Pancreas (tissue), 10 donors: ENCODE measurements around the gene GAS2L1. TPM values are rescaled to one million over a fixed set of nuclear protein-coding genes. Genes with fewer than 3 reads are reported as not detected.

Experiments
- ATAC-seq, 4 donors: fragments of 200-7000 bp; cut with Tn5 transposase; one replicate each; pipeline versions ENCODE4 v1.8.0 to v1.9.1; 2020; ENCODE audit warnings: mild to moderate bottlenecking in 4 of 4, moderate library complexity in 4 of 4
- DNase-seq, 6 donors: peaks; one replicate each; pipeline ENCODE4 v3.0.0-alpha.2; 2020
- FAIRE-seq: peaks from 2 replicates; lab custom pipeline; 2012; peaks lifted over from hg19 to GRCh38; lab: Jason Lieb, UNC
- H3K27ac ChIP-seq, 4 donors: fragments of 200-600 bp; sonication (generic); 1 replicate in 3 of 4; 2 replicates in 1 of 4; pipeline versions ENCODE4 v1.5.0 to v1.8.0; 2020
- H3K27me3 ChIP-seq, 4 donors: fragments of 200-600 bp; one replicate each; pipeline ENCODE4 v1.8.0; 2021
- H3K36me3 ChIP-seq, 3 donors: fragments of 200-600 bp; sonication (generic) in 1 of 3; one replicate each; pipeline versions ENCODE4 v1.5.0 to v1.8.0; 2020 to 2021
- H3K4me1 ChIP-seq, 3 donors: fragments of 200-600 bp; one replicate each; pipeline ENCODE4 v1.8.0; 2021
- H3K4me3 ChIP-seq, 4 donors: fragments of 200-600 bp; sonication (generic) in 2 of 4; one replicate each; pipeline versions ENCODE4 v1.5.0 to v1.8.0; 2020 to 2021
- H3K9me3 ChIP-seq, 4 donors: fragments of 200-600 bp; one replicate each; pipeline ENCODE4 v1.8.0; 2021
- WGBS, 2 donors: extraction: QIAGEN DNeasy Blood & Tissue Kit; methylation state at CpG; one replicate each; pipeline ENCODE4 v1.1.7; 2013; 5-methylcytosine and 5-hydroxymethylcytosine counted together
- intact Hi-C, 3 donors: fragments of 100-400 bp; cut with DNase I; formaldehyde crosslinking; loops; one replicate each; pipeline versions ENCODE4 v1.11.1 to v1.14.2; 2022
- polyA plus RNA-seq, 2 donors: library from polyadenylated mRNA; stranded (reverse); fragments of 200-250 nt; gene quantifications; one replicate each; pipeline ENCODE4 v1.2.3, GENCODE V29; 2013
- total RNA-seq, 6 donors: library from RNA; stranded (reverse); fragmentation: NEBNext Ultra II Directional in 4 of 6; extraction: Animal tissue kit (Norgen Biotek cat#: 25700) in 4 of 6; gene quantifications; one replicate each; pipeline versions ENCODE4 v1.2.1 to v1.2.4, GENCODE V29; 2021 to 2023
- TF ChIP-seq, protein P1 (sequence below), 4 donors: fragments of 200-600 bp; sonication (generic) in 3 of 4; IDR thresholded peaks; one replicate each; pipeline versions ENCODE4 v1.5.0 to v1.8.0; 2021; ENCODE audit warnings: antibody characterized with exemption in 4 of 4
- donor health status: healthy with polysubstance abuse.
- donor health status: DM: no; HTN: no; CAD: no; lungs with moderate emphysema.
- donor health status: DM: no; HTN: no; CAD: no.
- donor health status: control.
- donor health status: control.
- donor health status: Bipolar disorder and iron deficiency.
- donor health status: DM: yes; HTN: yes; CAD: no.
- donor health status: DM: no; HTN: no; CAD: no.
- donor health status: DM: no; HTN: no; CAD: no.
- donor health status: DM: yes; HTN: yes; CAD: no.

GAS2L1 gene
- total and polyA plus RNA-seq, 8 donors = 5.2 to 13.6 (median 8.7) TPM

DNA sequence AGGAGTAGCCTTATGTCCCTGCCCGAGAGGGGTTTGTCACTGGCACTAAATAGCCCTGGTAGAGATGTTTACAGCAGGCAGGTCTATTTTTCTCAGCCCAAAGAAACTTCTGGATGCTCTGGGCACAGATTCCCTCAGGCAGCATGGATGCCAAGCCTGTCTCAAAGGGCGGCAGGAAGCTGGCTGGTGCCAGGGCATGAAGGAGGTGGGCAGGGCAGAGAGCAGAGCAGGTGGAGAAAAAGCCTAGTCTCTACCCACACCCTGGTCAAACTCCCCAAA is 4.1 kb upstream of the GAS2L1 start:
- H3K27ac ChIP-seq = peak overlapping the region; percentile 2 to 52 (median 40)
- intact Hi-C loops = no loop called here
- H3K4me1 ChIP-seq = peaks cover 0 to 9% (median 3%) of the 10 kb centered on the region in 3 donors
- 27 to 36% methylated on average over 2 of the region's 2 CpGs for WGBS, 2 donors
- FAIRE-seq (no peak), DNase-seq (no peak), ATAC-seq (peak in 1 of 4 donors; percentile 3)
- H3K27me3 ChIP-seq = no peaks in the 10 kb centered on the region
- H3K36me3 ChIP-seq = peaks cover 15 to 37% (median 29%) of the 10 kb centered on the region in 3 donors
- H3K4me3 ChIP-seq = no peak overlapping the region
- H3K9me3 ChIP-seq = no peaks in the 10 kb centered on the region
- TF ChIP-seq, protein P1, sequence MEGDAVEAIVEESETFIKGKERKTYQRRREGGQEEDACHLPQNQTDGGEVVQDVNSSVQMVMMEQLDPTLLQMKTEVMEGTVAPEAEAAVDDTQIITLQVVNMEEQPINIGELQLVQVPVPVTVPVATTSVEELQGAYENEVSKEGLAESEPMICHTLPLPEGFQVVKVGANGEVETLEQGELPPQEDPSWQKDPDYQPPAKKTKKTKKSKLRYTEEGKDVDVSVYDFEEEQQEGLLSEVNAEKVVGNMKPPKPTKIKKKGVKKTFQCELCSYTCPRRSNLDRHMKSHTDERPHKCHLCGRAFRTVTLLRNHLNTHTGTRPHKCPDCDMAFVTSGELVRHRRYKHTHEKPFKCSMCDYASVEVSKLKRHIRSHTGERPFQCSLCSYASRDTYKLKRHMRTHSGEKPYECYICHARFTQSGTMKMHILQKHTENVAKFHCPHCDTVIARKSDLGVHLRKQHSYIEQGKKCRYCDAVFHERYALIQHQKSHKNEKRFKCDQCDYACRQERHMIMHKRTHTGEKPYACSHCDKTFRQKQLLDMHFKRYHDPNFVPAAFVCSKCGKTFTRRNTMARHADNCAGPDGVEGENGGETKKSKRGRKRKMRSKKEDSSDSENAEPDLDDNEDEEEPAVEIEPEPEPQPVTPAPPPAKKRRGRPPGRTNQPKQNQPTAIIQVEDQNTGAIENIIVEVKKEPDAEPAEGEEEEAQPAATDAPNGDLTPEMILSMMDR (IDR thresholded peaks at IDR 0.05) = no peak

DNA sequence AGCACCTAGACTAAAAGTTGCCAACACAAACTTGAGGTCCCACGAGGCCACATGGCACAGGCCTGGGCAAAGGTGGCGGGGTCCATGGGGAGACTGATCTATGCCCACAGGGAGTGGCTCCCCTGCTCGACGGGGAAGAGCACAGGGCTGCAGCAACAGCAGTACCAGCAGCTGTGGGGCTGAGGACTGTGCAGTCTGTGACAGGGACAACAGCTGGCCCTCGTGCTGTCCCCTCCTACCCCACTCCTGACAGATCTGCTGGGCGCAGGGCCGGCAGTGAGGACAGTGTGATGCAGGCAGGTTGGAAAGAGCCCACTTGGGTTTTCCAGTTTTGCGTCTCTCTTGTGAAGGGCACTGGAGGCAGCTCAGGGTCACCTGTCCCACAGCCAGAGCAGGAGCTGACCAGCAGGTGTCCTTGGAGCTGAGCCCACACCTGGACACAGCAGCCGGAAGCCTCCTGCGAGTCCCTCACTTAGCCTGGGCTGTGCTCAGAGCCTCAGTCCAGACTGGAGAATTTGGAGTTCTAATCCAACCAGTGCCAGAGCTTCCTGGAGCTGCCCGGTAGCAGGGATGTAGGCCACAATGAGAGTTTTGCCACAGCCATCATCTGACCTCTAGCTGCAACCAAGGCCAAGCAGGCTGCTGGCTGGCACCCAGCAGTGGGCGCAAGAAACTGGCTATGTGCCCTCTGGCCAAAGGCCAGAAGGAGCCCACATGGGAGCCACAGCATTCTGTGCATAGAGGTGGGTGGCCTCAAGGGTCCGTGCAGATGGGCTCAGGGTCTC is 3.6 kb upstream of the GAS2L1 start:
- intact Hi-C loops = no loop called here
- H3K4me3 ChIP-seq = no peak overlapping the region
- ATAC-seq (peak; percentile 7 to 45 (median 20)), FAIRE-seq (no peak), DNase-seq (peak in 5 of 6 donors; percentile 61 to 87 (median 70))
- peaks cover 3 to 9% (median 5%) of the 10 kb centered on the region in 3 donors for H3K4me1 ChIP-seq
- H3K9me3 ChIP-seq = no peaks in the 10 kb centered on the region
- 15 to 20% methylated on average over 11 to 13 of the region's 13 CpGs for WGBS, 2 donors
- H3K27ac ChIP-seq = peak overlapping the region; percentile 2 to 52 (median 40)
- TF ChIP-seq, protein P1 (IDR thresholded peaks at IDR 0.05) = no peak
- peaks cover 9 to 31% (median 23%) of the 10 kb centered on the region in 3 donors for H3K36me3 ChIP-seq
- no peaks in the 10 kb centered on the region for H3K27me3 ChIP-seq

DNA sequence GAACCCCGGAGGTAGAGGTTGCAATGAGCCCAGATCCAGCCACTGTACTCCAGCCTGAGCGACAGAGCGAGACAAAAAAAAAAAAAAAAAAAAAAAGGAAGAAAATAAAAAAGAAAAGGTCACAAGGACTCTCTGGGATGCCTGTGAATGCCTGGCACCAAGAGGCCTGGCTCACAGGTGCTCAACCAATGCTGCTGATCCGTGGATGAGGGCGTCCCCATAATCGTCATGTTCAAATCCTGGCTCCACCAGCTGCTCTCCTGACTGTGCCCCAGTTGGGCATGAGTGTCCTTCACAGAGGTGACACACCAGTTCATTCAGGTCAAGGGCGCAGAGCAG is 645 bp upstream of the GAS2L1 start:
- peaks cover 9 to 25% (median 20%) of the 10 kb centered on the region in 3 donors for H3K4me1 ChIP-seq
- 31 to 40% methylated on average over 6 to 7 of the region's 7 CpGs for WGBS, 2 donors
- no peak for FAIRE-seq

DNA sequence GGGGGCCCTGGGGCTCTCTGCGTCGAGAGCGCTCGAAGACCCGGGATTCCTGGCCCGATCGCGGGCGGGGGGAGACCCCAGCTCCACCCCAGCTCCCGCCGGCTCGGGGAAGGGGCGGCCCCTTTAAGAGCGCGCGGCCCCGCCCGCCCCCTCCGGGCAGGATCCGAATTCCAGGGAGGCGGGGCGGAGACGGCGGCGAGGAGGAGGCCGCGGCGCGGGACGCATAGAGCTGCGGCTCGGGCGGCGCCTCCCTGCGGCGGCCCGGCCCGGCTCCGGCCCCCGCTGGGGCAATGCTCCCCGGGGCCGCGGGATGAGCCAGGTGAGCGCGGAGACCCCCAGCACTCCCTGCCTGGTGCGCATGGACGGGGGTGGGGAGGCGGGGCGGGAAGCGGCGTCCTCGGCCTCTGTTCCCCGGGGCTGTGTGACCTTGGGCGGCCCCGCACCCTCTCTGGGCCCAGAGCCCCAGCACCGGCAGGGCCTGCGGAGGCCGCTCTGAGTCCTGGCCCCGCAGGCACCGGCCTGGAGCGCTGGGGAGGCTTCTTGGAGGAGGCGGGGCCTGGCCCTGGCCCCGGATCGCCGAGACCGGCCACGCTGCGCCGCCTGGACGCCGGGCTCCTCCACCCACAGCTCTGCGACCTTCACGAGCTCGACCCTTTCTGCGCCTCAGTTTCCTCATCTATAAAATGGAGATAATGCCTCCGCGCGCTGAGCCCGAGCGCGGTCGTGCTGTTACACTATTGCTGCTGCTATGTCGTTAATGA is 565 bp downstream of the GAS2L1 start:
- H3K36me3 ChIP-seq = no peaks in the 10 kb centered on the region
- peak overlapping the region; percentile 34 to 65 (median 46) for H3K27ac ChIP-seq
- TF ChIP-seq, protein P1 (IDR thresholded peaks at IDR 0.05) = no peak
- intact Hi-C loops = no loop called here
- H3K4me3 ChIP-seq = peak overlapping the region; percentile 73 to 91 (median 89)
- DNase-seq (peak; percentile 76 to 91 (median 86)), ATAC-seq (peak; percentile 71 to 79 (median 75)), FAIRE-seq (no peak)
- H3K4me1 ChIP-seq = peaks cover 9 to 31% (median 20%) of the 10 kb centered on the region in 3 donors
- H3K27me3 ChIP-seq = no peaks in the 10 kb centered on the region
- no peaks in the 10 kb centered on the region for H3K9me3 ChIP-seq
- 3 to 5% methylated on average over 31 to 83 of the region's 83 CpGs for WGBS, 2 donors

More for the DNA sequence above, 645 bp upstream of the GAS2L1 start:
- TF ChIP-seq, protein P1 (IDR thresholded peaks at IDR 0.05) = no peak
- DNase-seq = no peak
- Histone ChIP-seq H3K36me3 (peaks cover 0 to 2% (median 0%) of the 10 kb centered on the region in 3 donors), H3K27me3 (no peaks in the 10 kb centered on the region), H3K27ac (peak overlapping the region in 1 of 4 donors; percentile 39), H3K4me3 (peak overlapping the region in 2 of 4 donors; percentile 91), H3K9me3 (no peaks in the 10 kb centered on the region)
- ATAC-seq = peak in 1 of 4 donors; percentile 1
- intact Hi-C loops = no loop called here
